ENCODE measurements around the gene SRRM4. TPM values are rescaled to one million over a fixed set of nuclear protein-coding genes. Genes with fewer than 3 reads are reported as not detected.

The SRRM4 gene
- polyA plus RNA-seq, 1 donor (not counting 4 experiments of a cell fraction or from before 2014, with no cell fraction given): not detected

GRCh38 chr12:119153477-119154434, 172.4 kb downstream of the SRRM4 start:
- FAIRE-seq (no peak), DNase-seq (ENCODE audit: low read depth, low spot score) (no peak)
- Histone ChIP-seq H3K27ac (ENCODE audit: control insufficient read depth, insufficient read depth, low read length) (no peak overlapping the region), H3K36me3 (ENCODE audit: control insufficient read depth in 2 of 2, extremely low read depth in 1 of 2, insufficient read depth in 2 of 2, low read length in 2 of 2) (no peaks in the 10 kb centered on the region), H3K79me2 (ENCODE audit: control insufficient read depth, insufficient read depth, low read length) (no peaks in the 10 kb centered on the region), H3K9ac (ENCODE audit: control insufficient read depth, extremely low read depth, insufficient read depth, low read length) (no peak overlapping the region), H3K4me1 (ENCODE audit: control insufficient read depth, extremely low read depth, insufficient read depth, low read length) (no peaks in the 10 kb centered on the region), H3K9me1 (ENCODE audit: control insufficient read depth, extremely low read depth, insufficient read depth, low read length) (no peaks in the 10 kb centered on the region), H3K27me3 (ENCODE audit: control insufficient read depth, extremely low read depth, insufficient read depth, low read length) (no peaks in the 10 kb centered on the region), H3K4me2 (ENCODE audit: control insufficient read depth, extremely low read depth, insufficient read depth, low read depth, low read length) (no peak overlapping the region), H3K9me3 (ENCODE audit: control insufficient read depth, low read depth, low read length) (no peaks in the 10 kb centered on the region), H2AFZ (ENCODE audit: control insufficient read depth, low read length) (no peak overlapping the region), H3K4me3 (ENCODE audit: control insufficient read depth in 2 of 3, extremely low read depth in 1 of 3, insufficient read depth in 2 of 3, low read depth in 1 of 3, low read length in 3 of 3) (no peak overlapping the region), H4K20me1 (ENCODE audit: control insufficient read depth, extremely low read depth, insufficient read depth, low read length) (no peaks in the 10 kb centered on the region)
- dilution Hi-C loops (cut with MboI; ENCODE audit: extremely low pct_ligation_motif_present, low sequenced_read_pairs): no loop called here
- no peak for TF ChIP-seq EZH2 (IDR thresholded peaks at IDR 0.05; ENCODE audit: low read length)
- TF ChIP-seq CTCF (optimal IDR thresholded peaks at IDR 0.05 in 1 of 3, IDR thresholded peaks at IDR 0.05 in 1 of 3, conservative IDR thresholded peaks at IDR 0.05 in 1 of 3; ENCODE audit: extremely low read depth in 1 of 3, insufficient read depth in 2 of 3, low read length in 3 of 3): no peak

GRCh38 chr12:119154435-119154818, 173.1 kb downstream of the SRRM4 start:
- TF ChIP-seq EZH2 (IDR thresholded peaks at IDR 0.05; ENCODE audit: low read length) (no peak), CTCF (optimal IDR thresholded peaks at IDR 0.05 in 1 of 3, IDR thresholded peaks at IDR 0.05 in 1 of 3, conservative IDR thresholded peaks at IDR 0.05 in 1 of 3; ENCODE audit: extremely low read depth in 1 of 3, insufficient read depth in 2 of 3, low read length in 3 of 3) (no peak)
- Histone ChIP-seq H3K4me3 (ENCODE audit: control insufficient read depth in 2 of 3, extremely low read depth in 1 of 3, insufficient read depth in 2 of 3, low read depth in 1 of 3, low read length in 3 of 3) (no peak overlapping the region), H3K4me2 (ENCODE audit: control insufficient read depth, extremely low read depth, insufficient read depth, low read depth, low read length) (no peak overlapping the region), H3K27me3 (ENCODE audit: control insufficient read depth, extremely low read depth, insufficient read depth, low read length) (no peaks in the 10 kb centered on the region), H3K9me1 (ENCODE audit: control insufficient read depth, extremely low read depth, insufficient read depth, low read length) (no peaks in the 10 kb centered on the region), H4K20me1 (ENCODE audit: control insufficient read depth, extremely low read depth, insufficient read depth, low read length) (no peaks in the 10 kb centered on the region), H3K4me1 (ENCODE audit: control insufficient read depth, extremely low read depth, insufficient read depth, low read length) (no peaks in the 10 kb centered on the region), H3K36me3 (ENCODE audit: control insufficient read depth in 2 of 2, extremely low read depth in 1 of 2, insufficient read depth in 2 of 2, low read length in 2 of 2) (no peaks in the 10 kb centered on the region), H3K79me2 (ENCODE audit: control insufficient read depth, insufficient read depth, low read length) (no peaks in the 10 kb centered on the region), H3K27ac (ENCODE audit: control insufficient read depth, insufficient read depth, low read length) (no peak overlapping the region), H2AFZ (ENCODE audit: control insufficient read depth, low read length) (no peak overlapping the region), H3K9ac (ENCODE audit: control insufficient read depth, extremely low read depth, insufficient read depth, low read length) (no peak overlapping the region), H3K9me3 (ENCODE audit: control insufficient read depth, low read depth, low read length) (no peaks in the 10 kb centered on the region)
- no peak for DNase-seq (ENCODE audit: low read depth, low spot score)
- FAIRE-seq: no peak
- dilution Hi-C loops (cut with MboI; ENCODE audit: extremely low pct_ligation_motif_present, low sequenced_read_pairs): no loop called here

Data from keratinocyte (primary cell).